Body of pancreas (tissue), 4 donors: ENCODE results near the gene TGFB1. TPM values are rescaled to one million over a fixed set of nuclear protein-coding genes. Genes with fewer than 3 reads are reported as not detected.
"Not testable (repeated sequence)": the region's sequence is repeated elsewhere in the genome, so short reads cannot be mapped to it uniquely, and the experiment has no call there.

Experiments used
- ATAC-seq: fragments of 150-250 bp; one replicate; pipeline ENCODE4 v1.9.1; 2016
- DNase-seq, 4 donors: peaks; one replicate each; pipeline ENCODE4 v3.0.0-alpha.2; 2019
- H3K27ac ChIP-seq, 4 donors: fragments of 200-600 bp; sonication (generic); 1 replicate in 3 of 4; 2 replicates in 1 of 4; pipeline versions ENCODE4 v1.5.1 to v1.6.1; 2016 to 2019; ENCODE audit warnings: mild to moderate bottlenecking in 1 of 4, mixed read lengths in 1 of 4, moderate library complexity in 1 of 4
- H3K27me3 ChIP-seq, 2 donors: fragments of 200-600 bp; sonication (generic); one replicate each; pipeline ENCODE4 v1.6.0; 2016; ENCODE audit warnings: mild to moderate bottlenecking in 1 of 2
- H3K36me3 ChIP-seq, 2 donors: fragments of 200-600 bp; sonication (generic); replicated peaks in 1 of 2; 2 replicates each; pipeline ENCODE4 v1.5.1; 2016; ENCODE audit warnings: low read depth in 2 of 2; ENCODE audit not compliant: insufficient read depth in 1 of 2
- H3K4me1 ChIP-seq: fragments of 200-600 bp; sonication (generic); one replicate; pipeline ENCODE4 v1.6.0; 2016
- H3K4me3 ChIP-seq, 2 donors: fragments of 200-600 bp; sonication (generic); 1 replicate in 1 of 2; 2 replicates in 1 of 2; pipeline ENCODE4 v1.5.1; 2016 to 2019
- H3K9me3 ChIP-seq, 3 donors: fragments of 200-600 bp; sonication (generic); 1 replicate in 2 of 3; 2 replicates in 1 of 3; pipeline ENCODE4 v1.5.1; 2016
- POLR2A ChIP-seq, 3 donors: fragments of 450-650 bp; IDR thresholded peaks; one replicate each; pipeline ENCODE4 v1.6.1; 2016; ENCODE audit warnings: antibody characterized with exemption in 3 of 3, mild to moderate bottlenecking in 2 of 3
- WGBS, 2 donors: methylation state at CpG; one replicate each; pipeline ENCODE4 v1.1.5; 2017; 5-methylcytosine and 5-hydroxymethylcytosine counted together
- intact Hi-C: fragments of 100-400 bp; cut with DNase I; formaldehyde crosslinking; loops from one replicate; pipeline ENCODE4 v1.15.1; 2023
- total RNA-seq, 2 donors: library from RNA; depleted of rRNA; stranded (reverse); fragments of >200 nt; gene quantifications; one replicate each; pipeline ENCODE4 v1.1.0, GENCODE V29; 2016
- TF ChIP-seq, protein P1 (sequence below), 7 experiments: fragments of 450-650 bp in 4 of 7; fragments of 200-600 bp in 3 of 7; sonication (generic) in 3 of 7; IDR thresholded peaks; one replicate each; pipeline ENCODE4 v1.5.1; 2016 to 2019; ENCODE audit warnings: antibody characterized with exemption in 7 of 7

Gene TGFB1
- total RNA-seq, 2 donors from 2014 or later, result 7.8 to 17.1 TPM

DNA sequence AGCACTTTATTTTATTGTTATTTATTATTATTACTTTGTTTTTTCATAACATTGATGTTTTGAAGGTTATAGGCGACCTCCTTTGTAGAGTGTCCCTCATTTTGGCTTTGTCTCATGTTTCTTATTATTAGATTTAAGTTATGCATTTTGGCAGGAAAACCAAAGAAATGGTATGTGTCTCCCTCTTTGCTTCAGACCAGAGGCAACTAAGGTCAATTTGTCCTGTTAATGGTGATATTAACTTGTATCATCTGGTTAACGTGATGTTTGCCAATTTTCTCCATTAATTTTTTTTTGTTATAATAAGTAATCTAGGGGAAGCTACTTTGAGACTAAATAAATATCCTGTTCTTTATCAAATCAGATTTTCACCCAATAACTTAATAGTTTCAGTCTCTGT is 18.8 kb upstream of the TGFB1 start:
- Histone ChIP-seq H3K4me1 (peaks cover 45% of the 10 kb centered on the region), H3K27me3 (no peaks in the 10 kb centered on the region), H3K36me3 (no peaks in the 10 kb centered on the region), H3K9me3 (no peaks in the 10 kb centered on the region), H3K27ac (no peak overlapping the region), H3K4me3 (no peak overlapping the region)
- WGBS, 2 donors, result 57 to 59% methylated on average over 2 of the region's 2 CpGs
- intact Hi-C loops, result no loop called here
- DNase-seq (no peak), ATAC-seq (no peak)
- no peak for TF ChIP-seq POLR2A (IDR thresholded peaks at IDR 0.05)
- TF ChIP-seq, protein P1, sequence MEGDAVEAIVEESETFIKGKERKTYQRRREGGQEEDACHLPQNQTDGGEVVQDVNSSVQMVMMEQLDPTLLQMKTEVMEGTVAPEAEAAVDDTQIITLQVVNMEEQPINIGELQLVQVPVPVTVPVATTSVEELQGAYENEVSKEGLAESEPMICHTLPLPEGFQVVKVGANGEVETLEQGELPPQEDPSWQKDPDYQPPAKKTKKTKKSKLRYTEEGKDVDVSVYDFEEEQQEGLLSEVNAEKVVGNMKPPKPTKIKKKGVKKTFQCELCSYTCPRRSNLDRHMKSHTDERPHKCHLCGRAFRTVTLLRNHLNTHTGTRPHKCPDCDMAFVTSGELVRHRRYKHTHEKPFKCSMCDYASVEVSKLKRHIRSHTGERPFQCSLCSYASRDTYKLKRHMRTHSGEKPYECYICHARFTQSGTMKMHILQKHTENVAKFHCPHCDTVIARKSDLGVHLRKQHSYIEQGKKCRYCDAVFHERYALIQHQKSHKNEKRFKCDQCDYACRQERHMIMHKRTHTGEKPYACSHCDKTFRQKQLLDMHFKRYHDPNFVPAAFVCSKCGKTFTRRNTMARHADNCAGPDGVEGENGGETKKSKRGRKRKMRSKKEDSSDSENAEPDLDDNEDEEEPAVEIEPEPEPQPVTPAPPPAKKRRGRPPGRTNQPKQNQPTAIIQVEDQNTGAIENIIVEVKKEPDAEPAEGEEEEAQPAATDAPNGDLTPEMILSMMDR (IDR thresholded peaks at IDR 0.05), result no peak

DNA sequence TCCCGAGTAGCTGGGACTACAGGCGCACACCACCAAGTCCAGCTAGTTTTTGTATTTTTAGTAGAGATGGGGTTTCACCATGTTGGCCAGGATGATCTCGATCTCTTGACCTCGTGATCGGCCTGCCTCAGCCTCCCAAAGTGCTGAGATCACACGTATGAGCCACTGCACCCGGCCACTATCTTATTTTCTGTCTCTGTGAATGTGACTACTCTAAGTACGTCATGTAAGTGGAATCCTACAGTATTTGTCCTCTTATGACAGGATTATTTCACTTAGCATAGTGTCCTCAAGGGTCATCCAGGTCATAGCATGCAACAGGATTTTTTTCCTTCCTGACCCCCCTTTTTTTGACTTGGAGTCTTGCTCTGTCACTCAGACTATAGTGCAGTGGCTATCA is 17.8 kb upstream of the TGFB1 start:
- peaks cover 44% of the 10 kb centered on the region for H3K4me1 ChIP-seq

DNA sequence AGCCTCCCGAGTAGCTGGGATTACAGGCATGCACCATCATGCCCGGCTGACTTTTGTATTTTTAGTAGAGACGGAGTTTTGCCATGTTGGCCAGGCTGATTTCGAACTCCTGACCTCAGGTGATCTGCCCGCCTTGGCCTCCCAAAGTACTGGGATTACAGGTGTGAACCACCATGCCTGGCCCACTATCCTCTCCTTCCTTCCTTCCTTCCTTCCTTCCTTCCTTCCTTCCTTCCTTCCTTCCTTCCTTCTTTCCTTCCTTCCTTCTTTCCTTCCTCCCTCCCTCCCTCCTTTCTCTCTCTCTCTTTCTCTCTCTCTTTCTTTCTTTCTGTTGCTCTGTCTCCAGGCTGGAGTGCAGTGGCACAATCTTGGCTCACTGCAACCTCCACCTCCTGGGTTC is 17.4 kb upstream of the TGFB1 start:
- intact Hi-C loops, H3K4me3 ChIP-seq, ATAC-seq, H3K27me3 ChIP-seq, DNase-seq, H3K27ac ChIP-seq, H3K9me3 ChIP-seq, H3K36me3 ChIP-seq: not testable (repeated sequence)
- WGBS, 2 donors, result 96 to 100% methylated on average over 5 of the region's 5 CpGs
- H3K4me1 ChIP-seq, result peaks cover 44% of the 10 kb centered on the region

More for the DNA sequence above, 17.8 kb upstream of the TGFB1 start:
- no peak for DNase-seq
- Histone ChIP-seq H3K27ac (no peak overlapping the region), H3K4me3 (no peak overlapping the region), H3K36me3 (no peaks in the 10 kb centered on the region), H3K27me3 (no peaks in the 10 kb centered on the region), H3K9me3 (no peaks in the 10 kb centered on the region)
- no peak for ATAC-seq
- WGBS, 2 donors, result 92 to 96% methylated on average over 8 of the region's 8 CpGs
- TF ChIP-seq, protein P1 (IDR thresholded peaks at IDR 0.05), result no peak
- TF ChIP-seq POLR2A (IDR thresholded peaks at IDR 0.05), result no peak
- intact Hi-C loops, result no loop called here

DNA sequence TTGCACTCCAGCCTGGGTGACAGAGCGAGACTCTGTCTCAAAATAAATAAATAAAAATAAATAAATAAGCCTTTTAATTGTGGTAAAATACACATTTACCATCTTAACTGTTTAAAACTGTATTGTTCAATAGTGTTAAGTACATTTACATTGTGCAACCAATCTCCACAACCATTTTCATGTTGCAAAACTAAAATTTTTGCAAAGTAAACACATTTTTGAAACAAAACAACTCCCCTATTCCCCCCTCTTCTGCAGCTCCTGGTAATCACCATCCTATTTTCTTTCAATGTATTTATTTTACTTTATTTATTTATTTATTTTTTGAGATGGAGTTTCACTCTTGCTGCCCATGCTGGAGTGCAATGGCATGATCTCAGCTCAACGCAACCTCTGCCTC is 16.0 kb upstream of the TGFB1 start:
- no peaks in the 10 kb centered on the region for H3K9me3 ChIP-seq
- no peaks in the 10 kb centered on the region for H3K36me3 ChIP-seq
- no peak overlapping the region for H3K4me3 ChIP-seq
- intact Hi-C loops, result no loop called here
- WGBS, 2 donors, result 93 to 96% methylated on average over 2 of the region's 2 CpGs
- H3K27me3 ChIP-seq, result no peaks in the 10 kb centered on the region
- ATAC-seq, result no peak
- TF ChIP-seq POLR2A (IDR thresholded peaks at IDR 0.05), result no peak
- TF ChIP-seq, protein P1 (IDR thresholded peaks at IDR 0.05), result no peak
- no peak overlapping the region for H3K27ac ChIP-seq
- peaks cover 41% of the 10 kb centered on the region for H3K4me1 ChIP-seq
- no peak for DNase-seq

DNA sequence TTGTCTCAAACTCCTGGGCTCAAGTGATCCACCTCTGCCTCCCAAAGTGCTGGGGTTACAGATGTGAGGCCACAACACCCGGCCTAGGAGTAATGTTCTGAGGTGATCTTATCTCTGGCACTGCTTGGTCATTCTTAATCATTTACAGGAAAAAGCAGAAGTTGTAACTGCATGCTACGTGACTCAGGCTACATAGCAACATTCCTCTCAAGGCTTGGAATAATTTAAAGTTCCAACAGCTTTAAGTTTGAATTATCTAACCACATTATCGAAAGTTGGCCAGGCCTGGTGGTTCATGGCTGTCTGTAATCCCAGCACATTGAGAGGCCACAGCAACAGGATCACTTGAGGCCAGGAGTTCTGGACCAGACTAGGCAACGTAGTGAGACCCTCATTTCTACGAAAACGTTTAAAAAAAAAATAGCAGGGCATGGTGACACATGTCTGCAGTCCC is 14.2 kb upstream of the TGFB1 start:
- no peaks in the 10 kb centered on the region for H3K9me3 ChIP-seq
- H3K4me1 ChIP-seq, result peaks cover 41% of the 10 kb centered on the region
- H3K4me3 ChIP-seq, result no peak overlapping the region
- H3K27me3 ChIP-seq, result no peaks in the 10 kb centered on the region
- H3K27ac ChIP-seq, result peak overlapping the region; percentile 59 to 84 (median 83)
- H3K36me3 ChIP-seq, result no peaks in the 10 kb centered on the region
- no peak for TF ChIP-seq POLR2A (IDR thresholded peaks at IDR 0.05)
- TF ChIP-seq, protein P1 (IDR thresholded peaks at IDR 0.05), result no peak
- DNase-seq (peak in 3 of 4 donors; percentile 16 to 44 (median 31)), ATAC-seq (peak; percentile 43)
- 17 to 26% methylated on average over 6 of the region's 6 CpGs for WGBS, 2 donors
- intact Hi-C loops, result no loop called here
